ENCODE measurements around the gene TPBGL.

TPBGL gene

DNA sequence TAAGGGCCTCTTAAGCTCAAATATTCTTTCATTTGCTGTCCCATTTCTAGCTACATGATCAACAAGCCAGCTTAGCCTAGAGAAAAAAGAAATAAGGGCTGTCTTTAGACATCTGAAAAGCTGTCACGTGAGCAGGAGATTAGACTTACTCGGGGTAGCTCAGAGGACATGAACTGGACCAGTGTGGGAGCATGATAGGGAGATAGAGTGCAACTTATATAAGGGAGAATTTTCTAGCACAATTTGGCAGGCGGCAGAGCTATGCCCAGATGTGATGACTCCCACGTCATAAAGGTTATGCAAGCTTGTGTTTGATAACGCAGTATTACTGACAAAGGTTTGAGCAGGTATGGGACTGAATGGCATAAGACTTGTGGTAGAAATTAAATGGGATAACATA lies 28.2 kb upstream of the TPBGL start:
- DNase-seq (ENCODE audit: low read depth): no peak

DNA sequence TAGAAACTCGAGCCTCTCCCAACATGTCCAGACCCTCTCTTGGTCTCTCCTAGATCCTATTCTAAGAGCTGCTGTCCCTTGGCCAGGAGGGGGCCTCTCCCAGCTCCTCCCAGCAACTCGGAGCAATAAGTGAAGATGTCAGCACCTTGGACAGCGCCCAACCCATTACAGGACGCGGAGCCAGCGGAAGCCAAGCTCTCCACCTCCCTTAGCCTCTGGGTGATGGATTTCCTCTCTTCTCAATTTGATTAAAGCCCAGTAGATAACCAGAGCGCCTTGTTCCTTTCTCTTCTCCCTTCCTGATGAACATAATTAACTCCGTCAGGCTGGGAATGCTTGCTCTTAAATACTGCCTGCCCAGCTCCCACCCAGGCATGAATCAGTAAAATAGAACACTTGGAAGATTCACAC lies 26.2 kb upstream of the TPBGL start:
- DNase-seq (ENCODE audit: low read depth): peak; percentile 62

DNA sequence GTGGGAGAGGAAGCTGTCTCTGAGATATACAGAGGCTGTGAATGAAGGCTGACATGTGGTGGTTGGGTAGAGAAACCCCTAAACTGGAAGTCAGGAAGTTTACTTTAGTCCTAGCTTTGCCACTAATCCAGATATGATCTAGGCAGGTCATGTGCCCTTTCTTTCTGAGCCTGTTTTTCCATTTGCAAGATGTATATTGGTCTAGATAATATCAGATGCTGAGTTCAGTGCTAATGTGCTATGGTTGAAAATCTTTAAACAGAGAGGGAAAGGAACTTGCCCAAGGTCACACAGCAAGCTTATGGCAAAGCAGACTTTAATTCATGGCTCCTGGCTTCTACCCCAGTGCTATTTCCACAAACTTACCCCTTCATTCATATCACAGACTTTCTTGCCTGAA lies 25.7 kb upstream of the TPBGL start:
- no peak for DNase-seq (ENCODE audit: low read depth)

DNA sequence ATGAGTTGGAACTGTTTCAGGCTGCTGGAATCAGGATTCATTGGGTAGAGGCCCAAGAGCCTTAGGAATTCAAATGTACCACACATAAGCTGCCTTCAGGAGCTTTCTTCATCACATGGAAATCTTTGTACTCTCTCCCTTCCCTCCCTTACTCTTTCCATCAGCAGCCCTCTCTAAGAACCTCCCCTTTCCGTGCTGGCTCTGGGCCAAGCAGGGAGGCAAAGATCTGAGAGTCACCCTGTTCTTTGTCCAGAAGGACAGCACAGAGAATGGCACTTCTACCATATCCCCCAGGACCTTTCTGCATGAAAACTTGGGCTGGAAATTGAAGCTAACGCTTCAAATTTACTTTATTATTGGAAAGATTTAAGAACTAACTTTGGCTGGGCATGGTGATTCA lies 20.7 kb upstream of the TPBGL start:
- no peak for DNase-seq (ENCODE audit: low read depth)

DNA sequence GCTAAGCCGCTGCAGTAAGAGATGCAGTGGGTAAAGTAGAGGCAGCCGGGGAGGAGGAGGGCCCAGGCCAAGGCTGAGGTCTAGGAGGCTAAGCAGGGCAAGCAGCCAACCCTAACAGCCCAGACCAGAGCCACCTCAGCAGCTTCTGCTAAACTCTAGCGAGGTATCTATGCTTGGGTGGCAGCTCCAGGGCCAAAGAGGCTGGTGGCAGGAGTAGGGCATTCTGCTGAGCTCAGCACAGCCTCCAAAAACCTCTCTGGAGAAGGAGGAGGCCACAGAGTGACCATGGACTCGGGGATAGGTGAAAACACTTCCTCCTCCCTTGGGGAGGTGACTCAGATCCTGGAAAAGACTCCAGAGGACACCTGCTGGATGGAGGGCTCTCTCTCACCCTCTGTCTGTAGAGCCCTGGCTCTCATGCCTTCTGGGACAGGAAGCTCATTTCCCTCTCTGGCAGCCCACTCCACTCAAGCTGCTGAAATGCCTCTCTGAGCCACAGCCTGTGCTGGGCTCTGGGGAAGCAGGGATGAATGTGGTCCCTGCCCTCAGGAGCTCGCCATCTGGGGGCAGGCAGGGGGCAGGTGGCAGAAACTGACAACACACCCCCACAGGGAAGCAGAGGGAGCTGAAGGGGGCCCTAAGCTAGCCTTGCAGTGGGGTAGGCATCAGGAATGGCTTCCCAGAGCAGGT lies 16.5 kb upstream of the TPBGL start:
- no peak for DNase-seq (ENCODE audit: low read depth)

DNA sequence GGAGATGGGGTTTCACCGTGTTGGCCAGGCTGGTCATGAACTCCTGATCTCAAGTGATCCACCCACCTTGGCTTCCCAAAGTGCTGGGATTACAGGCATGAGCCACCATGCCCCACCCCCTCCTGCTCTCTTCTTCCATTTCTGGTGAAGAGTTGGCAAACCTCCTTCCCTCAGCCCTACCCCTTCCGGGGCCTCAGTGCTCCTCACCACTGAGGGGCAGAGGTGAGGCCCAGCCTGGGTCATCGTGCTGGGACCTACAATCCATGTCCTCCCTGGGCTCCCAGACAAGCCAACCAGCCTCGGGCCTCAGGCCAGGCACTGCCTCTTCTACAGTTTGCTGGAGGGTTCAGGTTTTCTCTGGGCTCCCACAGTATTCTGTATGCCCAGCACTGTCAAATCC lies 14.8 kb upstream of the TPBGL start:
- DNase-seq (ENCODE audit: low read depth): no peak

DNA sequence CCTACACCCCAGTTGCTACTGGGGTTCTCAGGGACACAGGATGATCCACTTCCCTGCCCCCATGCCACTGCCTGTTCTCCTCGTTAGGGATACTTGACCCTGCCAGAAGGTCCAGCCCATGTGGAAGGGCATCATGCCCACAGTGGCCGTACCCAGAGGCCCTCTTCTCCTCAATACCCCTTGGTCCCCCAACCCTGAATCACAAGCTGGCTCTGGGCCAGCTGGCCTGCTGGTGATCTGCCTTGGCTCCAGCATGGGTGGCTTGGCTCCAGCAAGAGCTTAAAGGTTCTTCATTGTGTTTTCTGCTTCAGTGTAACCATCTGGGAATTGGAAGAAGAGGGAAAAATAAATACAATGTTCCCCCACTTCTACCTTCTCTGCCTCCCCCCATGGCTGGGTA lies 11.1 kb upstream of the TPBGL start:
- no peak for DNase-seq (ENCODE audit: low read depth)

DNA sequence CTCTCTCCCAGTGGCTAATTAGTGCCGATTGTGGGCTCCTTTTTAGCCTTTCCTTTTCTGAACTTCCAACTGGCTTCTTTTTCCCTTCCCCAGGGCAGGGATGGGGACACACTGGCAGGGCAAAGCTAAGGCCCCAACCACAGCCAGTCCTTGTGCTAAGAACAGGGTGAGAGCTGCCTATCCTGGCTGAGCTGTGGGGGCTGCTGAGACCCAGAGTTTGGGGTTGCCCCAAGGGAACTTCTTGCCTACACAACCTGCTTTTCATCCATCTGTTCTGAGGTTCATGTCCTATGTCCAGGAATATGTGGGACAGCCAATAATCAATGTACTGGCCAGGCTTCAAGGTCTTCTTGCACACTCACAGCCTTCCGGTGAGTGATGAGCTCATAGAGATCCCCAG lies 10.0 kb upstream of the TPBGL start:
- no peak for DNase-seq (ENCODE audit: low read depth)

DNA sequence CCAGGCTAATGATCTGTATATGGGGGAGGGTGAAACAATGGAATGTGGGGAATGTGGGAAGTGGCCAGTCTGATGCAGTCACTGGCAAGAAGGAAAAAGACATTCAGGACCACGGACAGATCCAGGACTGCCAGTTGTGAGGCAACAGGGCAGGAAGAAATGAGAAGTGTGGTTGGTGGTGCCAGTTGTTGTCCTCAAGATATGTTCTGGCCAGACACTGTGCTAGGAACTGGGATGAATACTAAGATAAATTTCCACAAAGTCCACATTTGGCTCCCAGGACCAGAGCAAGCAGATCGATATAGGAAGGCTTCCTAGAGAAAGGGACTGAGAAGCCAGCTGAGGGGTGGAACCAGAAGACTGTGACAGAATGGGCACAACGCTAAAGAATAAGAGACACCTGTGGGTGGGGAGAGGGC lies 6.8 kb upstream of the TPBGL start:
- DNase-seq (ENCODE audit: low read depth): no peak

DNA sequence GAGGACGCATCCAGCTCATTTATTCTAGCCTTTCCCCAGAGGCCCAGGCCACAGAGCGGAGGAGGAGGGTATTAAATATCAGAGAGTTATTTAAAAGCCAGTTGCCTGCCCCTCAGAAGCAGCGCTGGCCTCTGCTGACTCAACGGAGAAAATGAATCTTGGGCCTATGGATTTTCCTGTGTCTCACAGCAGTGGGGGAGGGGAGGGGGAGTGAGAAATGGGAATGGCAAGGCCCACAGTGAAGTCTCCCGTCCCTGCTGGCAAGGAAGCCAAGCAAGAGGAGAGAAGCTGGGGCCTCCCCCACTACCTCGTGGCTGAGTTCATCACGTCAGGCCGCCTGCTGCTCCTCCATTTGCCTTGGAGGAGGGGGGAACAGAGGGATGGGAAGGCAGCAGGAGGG lies 4.5 kb upstream of the TPBGL start:
- no peak for DNase-seq (ENCODE audit: low read depth)

DNA sequence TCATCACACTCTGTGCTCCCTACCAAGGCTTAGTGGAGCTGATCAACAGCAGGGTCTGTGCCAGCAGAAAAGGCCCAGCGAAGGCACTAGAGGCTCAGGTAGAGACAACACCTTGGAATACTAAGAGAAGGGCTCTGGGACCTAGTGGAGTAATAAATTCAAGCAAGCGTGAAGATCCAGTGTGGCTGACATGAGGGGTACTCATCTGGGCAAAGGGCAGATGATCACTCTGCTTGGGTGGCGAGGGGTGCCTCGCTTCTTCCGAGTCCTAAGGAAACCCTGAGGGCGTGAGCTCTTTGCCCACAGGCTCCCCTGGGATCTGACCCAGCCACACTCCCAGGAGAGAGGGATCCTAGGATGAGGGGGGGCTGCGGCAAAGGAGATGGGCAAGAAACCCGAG lies 3.5 kb upstream of the TPBGL start:
- no peak for DNase-seq (ENCODE audit: low read depth)

DNA sequence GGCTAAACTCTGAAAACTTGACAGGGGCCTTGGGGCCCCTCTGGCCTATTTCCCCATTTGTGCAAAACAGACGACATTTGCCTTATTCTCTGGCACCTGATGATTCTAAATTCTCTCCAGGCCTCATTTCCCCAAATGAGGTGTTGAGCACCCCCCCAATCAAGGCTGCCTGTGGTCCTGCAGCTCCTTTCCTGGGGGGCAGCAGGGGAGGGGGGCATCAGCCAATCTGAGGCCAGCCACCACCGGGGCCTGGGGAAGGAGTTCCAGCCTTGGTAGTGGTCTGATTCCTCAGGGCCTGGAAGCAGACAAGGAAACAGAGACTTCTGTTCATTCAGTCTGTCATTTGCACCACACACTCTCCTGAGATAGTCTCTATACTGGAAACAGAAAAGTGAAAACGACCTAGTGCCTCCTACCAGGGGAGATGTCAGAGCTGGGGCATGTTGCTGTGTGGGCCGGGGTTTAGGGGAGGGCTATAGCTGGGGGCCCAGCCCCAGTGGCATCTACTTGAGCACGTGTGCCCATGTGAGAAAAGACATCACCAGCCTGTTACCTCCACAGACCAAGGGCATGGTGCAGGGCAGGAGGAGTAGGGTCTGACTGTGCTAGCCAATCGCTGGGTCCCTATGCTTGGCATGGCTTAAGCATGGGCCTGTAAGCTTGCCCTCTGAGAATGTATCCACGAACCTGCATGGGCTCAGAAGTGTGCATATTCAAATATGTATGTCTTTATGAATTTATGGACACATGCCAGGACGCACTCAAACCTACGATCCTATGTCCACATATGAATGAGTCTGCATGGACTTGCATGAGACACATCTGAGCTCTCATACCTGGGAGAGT lies 1.8 kb upstream of the TPBGL start:
- DNase-seq (ENCODE audit: low read depth): no peak

DNA sequence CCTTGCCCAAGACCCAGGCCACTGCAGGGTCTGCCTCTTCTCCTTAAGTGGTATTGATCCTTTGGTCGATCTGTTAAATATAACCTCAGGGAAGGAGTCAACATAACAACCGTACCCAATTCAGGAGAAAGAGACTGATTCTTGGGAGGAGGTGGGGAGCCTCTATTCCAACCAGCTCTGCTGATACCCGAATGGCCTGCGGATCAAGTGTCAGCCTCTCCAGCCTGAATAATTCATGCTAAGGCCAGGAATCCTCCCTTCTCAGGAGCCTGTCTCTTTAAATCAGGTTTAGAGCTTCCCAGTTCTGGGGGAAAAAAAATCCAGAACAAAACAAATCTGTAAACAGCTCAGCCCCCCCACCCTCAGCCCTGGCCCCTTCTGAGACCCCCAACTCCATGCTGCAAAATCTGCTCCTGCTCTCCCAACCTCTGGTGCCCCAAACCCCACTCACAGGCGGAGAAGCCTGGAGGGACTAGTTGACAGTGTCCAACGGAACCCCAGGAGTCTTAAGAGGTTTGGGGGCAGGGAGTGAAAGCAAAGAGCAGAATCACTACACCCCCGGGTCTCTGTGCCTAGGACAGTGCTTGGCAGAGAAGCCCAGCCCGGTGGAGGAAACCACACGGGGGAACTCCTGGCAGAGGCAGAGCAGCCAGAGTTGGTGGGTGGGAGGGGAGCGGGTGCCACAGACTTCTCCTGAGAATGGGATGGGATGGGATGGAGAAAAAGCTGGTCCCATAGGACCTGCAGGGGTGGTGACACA lies 863 bp upstream of the TPBGL start:
- no peak for DNase-seq (ENCODE audit: low read depth)

DNA sequence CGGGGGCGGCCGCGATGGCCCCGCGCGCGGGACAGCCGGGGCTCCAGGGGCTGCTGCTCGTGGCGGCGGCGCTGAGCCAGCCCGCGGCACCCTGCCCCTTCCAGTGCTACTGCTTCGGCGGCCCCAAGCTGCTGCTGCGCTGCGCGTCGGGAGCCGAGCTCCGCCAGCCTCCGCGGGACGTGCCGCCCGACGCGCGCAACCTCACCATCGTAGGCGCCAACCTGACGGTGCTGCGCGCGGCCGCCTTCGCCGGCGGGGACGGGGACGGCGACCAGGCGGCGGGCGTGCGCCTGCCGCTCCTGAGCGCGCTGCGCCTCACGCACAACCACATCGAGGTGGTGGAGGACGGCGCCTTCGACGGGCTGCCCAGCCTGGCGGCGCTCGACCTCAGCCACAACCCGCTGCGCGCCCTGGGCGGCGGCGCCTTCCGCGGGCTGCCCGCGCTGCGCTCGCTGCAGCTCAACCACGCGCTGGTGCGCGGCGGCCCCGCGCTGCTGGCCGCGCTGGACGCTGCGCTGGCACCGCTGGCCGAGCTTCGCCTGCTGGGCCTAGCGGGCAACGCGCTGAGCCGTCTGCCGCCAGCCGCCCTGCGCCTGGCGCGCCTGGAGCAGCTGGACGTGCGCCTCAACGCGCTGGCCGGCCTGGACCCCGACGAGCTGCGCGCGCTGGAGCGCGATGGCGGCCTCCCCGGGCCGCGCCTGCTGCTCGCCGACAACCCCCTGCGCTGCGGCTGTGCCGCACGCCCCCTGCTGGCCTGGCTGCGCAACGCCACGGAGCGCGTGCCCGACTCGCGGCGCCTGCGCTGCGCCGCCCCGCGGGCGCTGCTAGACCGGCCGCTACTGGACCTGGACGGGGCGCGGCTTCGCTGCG lies 697 bp downstream of the TPBGL start:
- DNase-seq (ENCODE audit: low read depth): peak; percentile 86

DNA sequence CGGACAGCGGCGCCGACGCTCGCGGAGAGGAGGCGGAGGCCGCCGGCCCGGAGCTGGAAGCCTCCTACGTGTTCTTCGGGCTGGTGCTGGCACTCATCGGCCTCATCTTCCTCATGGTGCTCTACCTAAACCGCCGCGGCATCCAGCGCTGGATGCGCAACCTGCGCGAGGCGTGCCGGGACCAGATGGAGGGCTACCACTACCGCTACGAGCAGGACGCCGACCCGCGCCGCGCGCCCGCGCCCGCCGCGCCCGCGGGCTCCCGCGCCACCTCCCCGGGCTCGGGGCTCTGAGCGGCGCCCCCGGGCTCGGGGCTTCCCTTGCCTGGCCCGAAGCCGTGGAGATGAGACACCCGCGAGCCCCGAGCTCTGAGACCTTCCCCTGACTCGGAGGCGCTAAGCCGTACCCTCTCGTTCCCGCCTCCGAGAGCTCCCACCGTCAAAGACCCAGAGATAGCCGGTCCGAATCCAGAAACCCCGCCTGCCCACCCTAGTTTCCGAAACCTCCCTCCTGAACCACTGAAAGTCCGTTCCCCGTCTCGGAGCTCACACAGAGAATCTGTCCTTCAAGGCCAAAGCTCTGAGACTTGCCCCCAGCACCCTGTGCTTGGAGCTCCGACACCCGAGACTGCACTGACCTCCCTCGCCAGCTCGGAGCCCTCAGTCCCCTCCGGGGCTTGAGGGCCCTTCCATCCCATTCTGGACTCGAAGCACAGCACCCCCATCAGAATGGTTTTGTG lies 1.5 kb downstream of the TPBGL start:
- no peak for DNase-seq (ENCODE audit: low read depth)

DNA sequence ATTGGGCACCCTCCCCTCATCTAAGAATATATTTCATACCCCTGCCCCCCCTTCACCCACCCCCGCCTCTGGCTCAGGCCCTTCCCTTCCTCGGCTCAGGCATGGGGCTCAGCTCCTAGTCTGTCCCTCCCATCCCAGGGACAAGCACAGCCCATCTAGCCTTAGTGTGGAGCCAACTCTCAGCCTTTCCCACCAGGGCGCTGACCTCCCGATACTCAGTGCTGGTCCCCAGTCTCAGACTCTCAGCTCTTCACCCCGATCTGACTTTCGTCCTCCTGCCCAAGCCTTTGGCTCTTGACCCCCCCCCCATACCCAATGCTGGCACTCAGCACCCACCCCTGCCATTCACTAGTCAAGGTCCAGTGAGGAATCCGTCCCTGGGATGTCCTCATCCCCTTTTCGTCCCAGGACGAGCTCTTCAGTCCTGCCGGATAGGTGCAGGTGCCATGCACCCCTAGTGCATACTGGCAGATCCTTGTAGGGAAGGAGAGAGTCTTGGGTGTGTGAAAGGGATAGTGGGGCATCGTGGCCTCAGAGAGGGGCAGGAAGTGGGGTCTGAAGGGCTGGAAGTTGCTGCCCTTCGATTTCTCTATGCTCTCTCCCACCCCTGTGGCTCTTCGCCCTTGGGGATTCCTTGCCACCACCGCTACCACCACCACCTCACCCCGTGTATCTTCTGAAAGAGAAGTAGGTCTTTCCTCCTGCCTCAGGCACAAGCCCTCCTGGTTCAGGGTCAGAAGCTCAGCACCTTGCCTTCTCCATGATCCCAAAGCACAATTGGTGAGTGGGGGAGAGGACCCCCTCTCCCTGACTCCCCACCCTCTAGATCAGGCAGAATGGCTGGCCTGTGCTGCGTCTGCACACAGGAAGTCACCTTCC lies 2.4 kb downstream of the TPBGL start:
- DNase-seq (ENCODE audit: low read depth): no peak

DNA sequence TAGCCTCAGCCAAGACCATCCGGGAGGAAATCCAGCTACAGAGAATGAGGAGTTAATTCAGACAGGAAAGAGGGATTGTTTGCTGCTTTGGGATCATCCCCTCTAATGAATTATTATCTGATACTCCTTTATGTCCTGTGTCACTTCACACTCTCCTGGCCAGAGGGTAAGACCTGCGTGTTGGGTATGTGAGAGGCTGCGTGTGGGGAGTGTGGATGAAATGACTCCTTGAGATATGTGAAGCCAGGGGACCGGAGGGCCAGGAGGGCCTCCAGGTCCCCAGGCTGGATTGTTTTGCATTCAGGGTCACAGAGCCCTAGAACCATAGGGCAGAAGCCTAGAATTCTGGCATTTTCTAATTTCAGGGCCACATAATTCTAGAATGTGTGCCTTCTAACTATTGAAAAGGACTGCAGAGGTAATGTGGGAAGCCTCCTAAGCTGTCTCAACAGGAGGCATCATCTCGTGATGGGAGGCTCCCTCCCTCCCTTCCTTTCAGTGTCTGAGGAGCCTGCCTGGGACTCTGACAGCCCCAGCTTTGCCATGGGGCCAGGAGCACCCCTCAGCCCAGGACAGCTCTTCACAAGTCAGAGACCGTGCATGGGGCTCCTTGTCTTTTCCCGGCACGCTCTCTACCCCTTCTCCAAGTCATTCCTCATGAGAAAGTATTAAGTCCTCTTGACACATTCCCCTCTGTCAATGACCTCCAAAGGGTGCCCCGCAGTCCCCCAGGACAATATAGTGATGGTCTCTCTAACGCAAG lies 3.7 kb downstream of the TPBGL start:
- DNase-seq (ENCODE audit: low read depth): no peak

DNA sequence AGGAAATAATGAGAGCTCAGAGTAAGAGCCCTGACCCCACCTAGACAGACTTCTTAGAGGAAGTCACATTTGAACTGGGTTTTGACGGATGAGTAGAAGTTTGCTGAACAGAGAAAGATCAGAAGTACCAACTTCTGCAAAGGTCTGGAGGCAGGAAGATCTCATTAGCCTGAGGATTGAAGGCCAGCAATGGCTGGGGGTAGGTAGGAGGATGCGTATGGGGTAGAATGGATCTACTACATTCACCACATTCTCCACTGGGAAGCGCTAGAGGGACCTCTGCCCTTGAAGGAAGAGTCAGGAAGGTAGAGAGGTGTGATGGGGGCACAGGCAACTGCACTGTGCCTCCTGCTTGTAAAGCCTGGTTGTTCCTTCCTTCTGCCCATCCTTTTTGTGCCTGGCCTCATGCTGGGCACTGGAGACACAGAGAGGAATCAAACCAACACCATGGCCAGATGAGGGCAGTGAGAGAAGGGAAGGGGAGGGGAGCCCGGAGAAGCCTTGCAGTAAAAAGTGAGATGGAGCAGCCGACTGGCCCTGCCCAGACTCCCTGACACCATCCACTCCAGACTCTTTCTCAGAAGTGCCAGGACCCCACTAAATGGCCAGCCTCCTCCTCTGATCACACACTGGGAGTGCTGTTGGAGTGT lies 4.9 kb downstream of the TPBGL start:
- DNase-seq (ENCODE audit: low read depth): no peak
